Chondrocyte (in vitro differentiated cells): ENCODE results near the gene OSBPL8. TPM values are rescaled to one million over a fixed set of nuclear protein-coding genes. Genes with fewer than 3 reads are reported as not detected.

ENCODE experiments used
- DNase-seq: peaks from one replicate; pipeline ENCODE4 v3.0.0; 2021; ENCODE audit warnings: mixed read lengths, low spot score
- H3K27ac Mint-ChIP-seq: one replicate; pipeline ENCODE4 v1.8.0; 2021; ENCODE audit warnings: mild to moderate bottlenecking, moderate library complexity, mixed read lengths; ENCODE audit not compliant: unreplicated experiment
- H3K27me3 Mint-ChIP-seq: 2 replicates; pipeline ENCODE4 v1.8.0; 2021; ENCODE audit warnings: low read depth, mixed read lengths
- H3K36me3 Mint-ChIP-seq: 2 replicates; pipeline ENCODE4 v1.8.0; 2021; ENCODE audit warnings: low read depth, mixed read lengths
- H3K4me1 Mint-ChIP-seq: 2 replicates; pipeline ENCODE4 v1.8.0; 2021; ENCODE audit warnings: low read depth, mild to moderate bottlenecking, mixed read lengths
- H3K4me3 Mint-ChIP-seq: one replicate; pipeline ENCODE4 v1.8.0; 2021; ENCODE audit warnings: mild to moderate bottlenecking, moderate library complexity, mixed read lengths; ENCODE audit not compliant: unreplicated experiment
- H3K9me3 Mint-ChIP-seq: 2 replicates; pipeline ENCODE4 v1.8.0; 2021; ENCODE audit warnings: low read depth, mixed read lengths
- total RNA-seq: library from RNA; stranded (reverse); gene quantifications from 3 replicates; pipeline ENCODE4 v1.2.1, GENCODE V29; 2021
- TF ChIP-seq, protein P1 (sequence below): fragments of 200-600 bp; sonication (generic); IDR thresholded peaks from 2 replicates; pipeline ENCODE4 v1.5.0; 2021; ENCODE audit warnings: antibody characterized with exemption, mild to moderate bottlenecking, moderate library complexity

The OSBPL8 gene
- total RNA-seq, 1 donor from 2014 or later, result 105 TPM

GRCh38 chr12:76535170-76535569, 24.4 kb downstream of the OSBPL8 start:
- Mint-ChIP-seq H3K27ac (no peak overlapping the region), H3K36me3 (peaks cover 2% of the 10 kb centered on the region), H3K4me1 (peaks cover 26% of the 10 kb centered on the region), H3K27me3 (no peaks in the 10 kb centered on the region), H3K4me3 (no peak overlapping the region), H3K9me3 (no peaks in the 10 kb centered on the region)
- no peak for DNase-seq
- TF ChIP-seq, protein P1, sequence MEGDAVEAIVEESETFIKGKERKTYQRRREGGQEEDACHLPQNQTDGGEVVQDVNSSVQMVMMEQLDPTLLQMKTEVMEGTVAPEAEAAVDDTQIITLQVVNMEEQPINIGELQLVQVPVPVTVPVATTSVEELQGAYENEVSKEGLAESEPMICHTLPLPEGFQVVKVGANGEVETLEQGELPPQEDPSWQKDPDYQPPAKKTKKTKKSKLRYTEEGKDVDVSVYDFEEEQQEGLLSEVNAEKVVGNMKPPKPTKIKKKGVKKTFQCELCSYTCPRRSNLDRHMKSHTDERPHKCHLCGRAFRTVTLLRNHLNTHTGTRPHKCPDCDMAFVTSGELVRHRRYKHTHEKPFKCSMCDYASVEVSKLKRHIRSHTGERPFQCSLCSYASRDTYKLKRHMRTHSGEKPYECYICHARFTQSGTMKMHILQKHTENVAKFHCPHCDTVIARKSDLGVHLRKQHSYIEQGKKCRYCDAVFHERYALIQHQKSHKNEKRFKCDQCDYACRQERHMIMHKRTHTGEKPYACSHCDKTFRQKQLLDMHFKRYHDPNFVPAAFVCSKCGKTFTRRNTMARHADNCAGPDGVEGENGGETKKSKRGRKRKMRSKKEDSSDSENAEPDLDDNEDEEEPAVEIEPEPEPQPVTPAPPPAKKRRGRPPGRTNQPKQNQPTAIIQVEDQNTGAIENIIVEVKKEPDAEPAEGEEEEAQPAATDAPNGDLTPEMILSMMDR, result no peak

DNA sequence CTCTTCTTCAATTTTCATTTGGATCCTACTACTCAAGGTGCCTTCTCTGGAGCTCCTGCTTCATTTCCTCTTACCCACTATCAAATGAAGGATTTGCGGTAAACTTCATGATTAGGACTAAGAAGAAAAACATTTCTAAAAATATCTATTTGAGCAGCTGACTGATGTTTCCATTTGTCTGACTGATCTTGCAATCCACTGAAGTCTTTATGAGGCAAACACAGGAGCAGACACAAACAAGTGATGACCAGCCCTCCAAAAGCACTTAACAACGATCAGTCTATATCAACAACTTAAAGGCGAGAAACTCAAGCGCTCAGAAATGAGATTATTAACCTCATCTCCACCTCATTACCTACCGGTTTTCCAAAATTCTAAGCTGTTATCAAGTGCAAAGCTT, 26.2 kb downstream of the OSBPL8 start:
- no peaks in the 10 kb centered on the region for H3K27me3 Mint-ChIP-seq
- peak overlapping the region; percentile 7 for H3K27ac Mint-ChIP-seq
- H3K4me1 Mint-ChIP-seq, result peaks cover 19% of the 10 kb centered on the region
- TF ChIP-seq, protein P1, result no peak
- H3K4me3 Mint-ChIP-seq, result no peak overlapping the region
- DNase-seq, result no peak
- H3K9me3 Mint-ChIP-seq, result no peaks in the 10 kb centered on the region
- peaks cover 2% of the 10 kb centered on the region for H3K36me3 Mint-ChIP-seq

- no peak for DNase-seq
- peaks cover 2% of the 10 kb centered on the region for H3K36me3 Mint-ChIP-seq
- peaks cover 19% of the 10 kb centered on the region for H3K4me1 Mint-ChIP-seq
- H3K27me3 Mint-ChIP-seq, result no peaks in the 10 kb centered on the region
- TF ChIP-seq, protein P1, result no peak
- H3K9me3 Mint-ChIP-seq, result no peaks in the 10 kb centered on the region
- H3K4me3 Mint-ChIP-seq, result no peak overlapping the region
- H3K27ac Mint-ChIP-seq, result no peak overlapping the region
These were observed 27.1 kb downstream of the OSBPL8 start for GRCh38 chr12:76532520-76532919.

DNA sequence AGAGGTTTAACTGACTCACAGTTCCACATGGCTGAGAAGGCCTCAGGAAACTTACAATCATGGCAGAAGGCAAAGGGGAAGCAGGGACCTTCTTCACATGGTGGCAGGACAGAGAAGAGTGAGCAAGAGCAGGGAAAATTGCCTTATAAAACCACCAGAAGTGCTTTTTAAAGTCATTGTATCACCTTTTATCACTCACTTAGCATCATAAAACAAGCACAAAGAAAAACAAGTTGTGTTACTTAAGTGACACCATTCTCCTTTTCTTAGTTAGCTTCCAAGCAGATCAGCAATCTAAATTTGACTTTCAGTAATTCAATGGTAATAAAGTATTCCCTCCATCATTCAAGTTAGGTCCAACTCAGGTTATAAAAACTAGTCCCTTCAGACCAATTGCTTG, 28.5 kb downstream of the OSBPL8 start:
- Mint-ChIP-seq H3K36me3 (peaks cover 2% of the 10 kb centered on the region), H3K4me3 (no peak overlapping the region), H3K27ac (no peak overlapping the region), H3K4me1 (peaks cover 19% of the 10 kb centered on the region), H3K9me3 (peaks cover 3% of the 10 kb centered on the region), H3K27me3 (no peaks in the 10 kb centered on the region)
- no peak for DNase-seq
- TF ChIP-seq, protein P1, result no peak

GRCh38 chr12:76530516-76530915, 29.1 kb downstream of the OSBPL8 start:
- H3K27me3 Mint-ChIP-seq, result no peaks in the 10 kb centered on the region
- H3K4me1 Mint-ChIP-seq, result peaks cover 16% of the 10 kb centered on the region
- H3K36me3 Mint-ChIP-seq, result peaks cover 2% of the 10 kb centered on the region
- peaks cover 3% of the 10 kb centered on the region for H3K9me3 Mint-ChIP-seq
- no peak overlapping the region for H3K4me3 Mint-ChIP-seq
- no peak overlapping the region for H3K27ac Mint-ChIP-seq
- TF ChIP-seq, protein P1, result no peak
- DNase-seq, result no peak
